Measurements from ENCODE around the gene TEX38.
"Not testable (repeated sequence)": the region's sequence is repeated elsewhere in the genome, so short reads cannot be mapped to it uniquely, and the experiment has no call there.

TEX38 gene

DNA sequence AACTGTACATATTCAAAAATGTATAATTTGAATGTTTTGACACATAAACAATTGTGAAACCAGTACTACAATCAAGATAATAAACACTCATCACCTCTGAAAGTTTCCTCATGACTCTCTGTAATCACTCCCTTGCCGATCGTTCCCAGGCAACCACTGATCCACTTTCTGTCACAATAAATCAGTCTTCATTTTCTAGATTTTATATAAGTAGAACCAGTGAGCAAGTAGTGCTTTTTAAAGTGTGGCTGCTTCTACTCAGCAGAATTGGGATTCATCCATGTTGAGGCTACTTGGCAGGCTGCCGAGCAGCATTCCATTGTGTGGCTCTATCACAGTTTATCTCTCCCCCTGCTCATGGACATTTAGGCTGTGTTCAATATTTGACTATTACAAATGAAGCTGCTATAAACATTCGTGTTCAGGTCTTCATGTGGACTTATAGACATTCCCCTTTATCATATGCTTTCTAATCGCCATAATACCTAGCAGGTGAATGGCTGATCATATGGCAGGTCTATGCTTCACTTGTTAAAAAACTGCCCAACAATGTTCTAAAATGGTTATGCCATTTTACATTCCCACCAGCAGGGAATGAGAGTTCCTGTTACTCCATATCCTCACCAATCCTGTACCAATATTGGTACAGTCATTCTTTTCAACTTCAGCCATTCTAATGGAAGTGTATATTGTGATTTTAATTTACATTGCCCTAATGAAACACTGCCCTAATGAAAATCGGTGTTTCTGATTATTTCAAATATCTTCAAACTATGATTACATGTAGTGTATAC, 20.5 kb downstream of the TEX38 start:
- peak; percentile 38; the same call in 1 of the 2 replicates for TF ChIP-seq ISL1 (CRISPR knock-in tag; IDR thresholded peaks at IDR 0.05)
- no peak for TF ChIP-seq ZFP3 (CRISPR knock-in tag; IDR thresholded peaks at IDR 0.05)
- ATAC-seq: peak; percentile 82

DNA sequence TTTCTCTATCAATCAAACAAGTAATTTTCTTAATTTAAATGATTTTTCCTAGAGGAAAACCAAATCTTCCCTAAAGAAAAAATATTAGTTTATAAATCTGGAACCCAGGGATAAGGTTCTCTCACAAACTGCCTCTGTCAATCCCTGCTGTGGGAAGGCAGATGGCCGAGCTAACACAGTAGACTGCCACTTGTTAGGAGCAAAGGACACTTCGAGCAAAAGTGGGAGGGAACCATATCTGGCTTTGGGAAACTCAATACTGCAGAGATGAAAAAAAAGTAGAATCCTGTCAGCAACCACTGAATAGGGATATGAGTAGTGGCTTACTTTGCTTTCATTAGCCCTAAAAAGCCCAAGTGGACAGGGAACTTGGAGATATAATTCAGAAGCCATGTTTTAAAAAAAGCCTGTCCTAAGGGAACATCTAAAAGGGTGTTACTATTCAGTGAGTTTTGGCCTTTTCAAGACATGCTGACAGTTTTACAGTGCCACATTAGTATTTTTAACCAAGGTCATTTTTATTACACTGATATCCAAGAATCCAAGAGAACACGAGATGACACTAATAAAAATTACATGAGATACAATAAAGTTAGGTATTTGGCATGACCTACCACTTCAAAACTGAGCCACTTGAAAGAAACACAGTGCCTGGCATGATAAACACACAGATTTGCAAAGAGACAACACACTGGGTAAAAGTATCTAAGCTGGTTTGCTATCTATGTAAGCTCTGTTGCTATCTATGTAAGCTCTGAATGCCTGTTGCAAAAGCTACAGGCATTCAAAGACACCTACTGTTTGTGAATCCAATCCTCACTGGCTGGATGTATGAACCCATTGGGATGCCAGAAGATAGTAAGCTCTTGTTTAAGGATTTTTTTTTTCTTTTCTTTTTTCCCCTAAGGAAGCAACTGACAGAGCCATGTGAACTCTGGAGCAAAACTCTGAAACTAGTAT, 21.4 kb downstream of the TEX38 start:
- no peak for ATAC-seq
- TF ChIP-seq ESRRG (CRISPR knock-in tag; IDR thresholded peaks at IDR 0.05): no peak
- TF ChIP-seq ZNF565 (CRISPR knock-in tag; conservative IDR thresholded peaks at IDR 0.05; ENCODE audit: low read depth): no peak
- TF ChIP-seq OSR1 (CRISPR knock-in tag; IDR thresholded peaks at IDR 0.05): no peak
- TF ChIP-seq ARNTL (CRISPR knock-in tag; IDR thresholded peaks at IDR 0.05; ENCODE audit: borderline replicate concordance, low read depth): no peak
- no peak for TF ChIP-seq TOX (CRISPR knock-in tag; IDR thresholded peaks at IDR 0.05; ENCODE audit: borderline replicate concordance)
- TF ChIP-seq ISL1 (CRISPR knock-in tag; IDR thresholded peaks at IDR 0.05): no peak
- TF ChIP-seq, protein P1, sequence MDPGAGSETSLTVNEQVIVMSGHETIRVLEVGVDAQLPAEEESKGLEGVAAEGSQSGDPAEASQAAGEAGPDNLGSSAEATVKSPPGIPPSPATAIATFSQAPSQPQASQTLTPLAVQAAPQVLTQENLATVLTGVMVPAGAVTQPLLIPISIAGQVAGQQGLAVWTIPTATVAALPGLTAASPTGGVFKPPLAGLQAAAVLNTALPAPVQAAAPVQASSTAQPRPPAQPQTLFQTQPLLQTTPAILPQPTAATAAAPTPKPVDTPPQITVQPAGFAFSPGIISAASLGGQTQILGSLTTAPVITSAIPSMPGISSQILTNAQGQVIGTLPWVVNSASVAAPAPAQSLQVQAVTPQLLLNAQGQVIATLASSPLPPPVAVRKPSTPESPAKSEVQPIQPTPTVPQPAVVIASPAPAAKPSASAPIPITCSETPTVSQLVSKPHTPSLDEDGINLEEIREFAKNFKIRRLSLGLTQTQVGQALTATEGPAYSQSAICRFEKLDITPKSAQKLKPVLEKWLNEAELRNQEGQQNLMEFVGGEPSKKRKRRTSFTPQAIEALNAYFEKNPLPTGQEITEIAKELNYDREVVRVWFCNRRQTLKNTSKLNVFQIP (CRISPR knock-in tag; IDR thresholded peaks at IDR 0.05; ENCODE audit: borderline replicate concordance, low read depth): no peak
- TF ChIP-seq GLIS3 (CRISPR knock-in tag; IDR thresholded peaks at IDR 0.05): no peak
- TF ChIP-seq, protein P2, sequence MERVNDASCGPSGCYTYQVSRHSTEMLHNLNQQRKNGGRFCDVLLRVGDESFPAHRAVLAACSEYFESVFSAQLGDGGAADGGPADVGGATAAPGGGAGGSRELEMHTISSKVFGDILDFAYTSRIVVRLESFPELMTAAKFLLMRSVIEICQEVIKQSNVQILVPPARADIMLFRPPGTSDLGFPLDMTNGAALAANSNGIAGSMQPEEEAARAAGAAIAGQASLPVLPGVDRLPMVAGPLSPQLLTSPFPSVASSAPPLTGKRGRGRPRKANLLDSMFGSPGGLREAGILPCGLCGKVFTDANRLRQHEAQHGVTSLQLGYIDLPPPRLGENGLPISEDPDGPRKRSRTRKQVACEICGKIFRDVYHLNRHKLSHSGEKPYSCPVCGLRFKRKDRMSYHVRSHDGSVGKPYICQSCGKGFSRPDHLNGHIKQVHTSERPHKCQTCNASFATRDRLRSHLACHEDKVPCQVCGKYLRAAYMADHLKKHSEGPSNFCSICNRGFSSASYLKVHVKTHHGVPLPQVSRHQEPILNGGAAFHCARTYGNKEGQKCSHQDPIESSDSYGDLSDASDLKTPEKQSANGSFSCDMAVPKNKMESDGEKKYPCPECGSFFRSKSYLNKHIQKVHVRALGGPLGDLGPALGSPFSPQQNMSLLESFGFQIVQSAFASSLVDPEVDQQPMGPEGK (CRISPR knock-in tag; IDR thresholded peaks at IDR 0.05; ENCODE audit: borderline replicate concordance): no peak
- TF ChIP-seq RARB (CRISPR knock-in tag; IDR thresholded peaks at IDR 0.05): no peak
- TF ChIP-seq CSDC2 (CRISPR knock-in tag; IDR thresholded peaks at IDR 0.05): no peak
- TF ChIP-seq ZNF70 (CRISPR knock-in tag; IDR thresholded peaks at IDR 0.05): no peak
- no peak for TF ChIP-seq BACH2 (CRISPR knock-in tag; IDR thresholded peaks at IDR 0.05; ENCODE audit: borderline replicate concordance)
- no peak for TF ChIP-seq ZFP3 (CRISPR knock-in tag; IDR thresholded peaks at IDR 0.05)
- TF ChIP-seq ZNF8 (CRISPR knock-in tag; IDR thresholded peaks at IDR 0.05): no peak
- no peak for TF ChIP-seq TCF4 (CRISPR knock-in tag; IDR thresholded peaks at IDR 0.05; ENCODE audit: borderline replicate concordance)
- TF ChIP-seq, protein P3, sequence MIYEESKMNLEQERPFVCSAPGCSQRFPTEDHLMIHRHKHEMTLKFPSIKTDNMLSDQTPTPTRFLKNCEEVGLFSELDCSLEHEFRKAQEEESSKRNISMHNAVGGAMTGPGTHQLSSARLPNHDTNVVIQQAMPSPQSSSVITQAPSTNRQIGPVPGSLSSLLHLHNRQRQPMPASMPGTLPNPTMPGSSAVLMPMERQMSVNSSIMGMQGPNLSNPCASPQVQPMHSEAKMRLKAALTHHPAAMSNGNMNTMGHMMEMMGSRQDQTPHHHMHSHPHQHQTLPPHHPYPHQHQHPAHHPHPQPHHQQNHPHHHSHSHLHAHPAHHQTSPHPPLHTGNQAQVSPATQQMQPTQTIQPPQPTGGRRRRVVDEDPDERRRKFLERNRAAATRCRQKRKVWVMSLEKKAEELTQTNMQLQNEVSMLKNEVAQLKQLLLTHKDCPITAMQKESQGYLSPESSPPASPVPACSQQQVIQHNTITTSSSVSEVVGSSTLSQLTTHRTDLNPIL (CRISPR knock-in tag; IDR thresholded peaks at IDR 0.05; ENCODE audit: low read depth): no peak
- no peak for TF ChIP-seq PPARA (CRISPR knock-in tag; IDR thresholded peaks at IDR 0.05; ENCODE audit: borderline replicate concordance)

DNA sequence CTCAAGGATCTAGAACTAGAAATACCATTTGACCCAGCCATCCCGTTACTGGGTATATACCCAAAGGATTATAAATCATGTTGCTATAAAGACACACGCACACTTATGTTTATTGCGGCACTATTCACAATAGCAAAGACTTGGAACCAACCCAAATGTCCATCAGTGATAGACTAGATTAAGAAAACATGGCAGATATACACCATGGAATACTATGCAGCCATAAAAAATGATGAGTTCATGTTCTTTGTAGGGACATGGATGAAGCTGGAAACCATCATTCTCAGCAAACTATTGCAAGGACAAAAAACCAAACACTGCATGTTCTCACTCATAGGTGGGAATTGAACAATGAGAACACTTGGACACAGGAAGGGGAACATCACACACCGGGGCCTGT, 23.0 kb downstream of the TEX38 start:
- ATAC-seq: not testable (repeated sequence)

DNA sequence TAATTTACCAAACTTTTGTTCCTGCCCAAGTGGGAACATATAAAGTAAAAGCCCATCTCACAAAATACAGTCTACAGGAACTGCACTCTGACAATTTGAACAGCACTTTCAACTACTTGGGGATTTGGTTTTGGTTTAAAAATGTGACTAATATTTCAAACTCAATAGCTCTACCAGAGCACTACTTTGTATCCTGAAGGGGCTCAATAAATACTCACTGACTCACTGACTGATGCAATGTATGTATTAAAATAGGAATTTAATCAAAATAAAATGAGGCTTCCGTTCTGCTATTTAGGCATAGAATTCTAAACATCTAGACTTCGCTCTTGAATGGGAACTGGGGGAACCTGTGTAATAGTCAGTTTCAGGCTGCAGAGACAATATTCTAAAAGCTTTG, 25.4 kb downstream of the TEX38 start:
- no peak for ATAC-seq
- no peak for TF ChIP-seq OSR1 (CRISPR knock-in tag; IDR thresholded peaks at IDR 0.05)

DNA sequence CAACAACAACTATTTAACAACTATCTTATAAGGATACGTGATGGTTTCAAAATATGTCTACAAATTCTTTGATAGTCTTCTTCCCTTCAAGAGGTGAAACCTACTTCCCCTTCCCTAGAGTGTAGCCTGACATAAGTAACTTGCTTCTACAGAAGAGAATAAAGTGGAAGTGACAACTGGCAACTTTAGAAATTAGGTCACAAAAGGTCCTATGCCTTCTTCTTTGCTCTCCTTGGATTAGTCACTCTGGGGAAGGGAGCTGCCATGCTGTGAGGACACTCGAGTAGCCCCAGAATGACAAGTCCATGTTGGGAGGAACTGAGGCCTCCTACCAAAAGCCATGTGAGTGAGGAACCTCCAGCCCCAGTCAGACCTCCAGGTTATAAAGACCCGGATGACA, 28.0 kb downstream of the TEX38 start:
- no peak for ATAC-seq
- TF ChIP-seq ZC3H10 (CRISPR knock-in tag; IDR thresholded peaks at IDR 0.05) (no peak), TCF4 (CRISPR knock-in tag; IDR thresholded peaks at IDR 0.05; ENCODE audit: borderline replicate concordance) (no peak), BACH2 (CRISPR knock-in tag; IDR thresholded peaks at IDR 0.05; ENCODE audit: borderline replicate concordance) (no peak), ZNF8 (CRISPR knock-in tag; IDR thresholded peaks at IDR 0.05) (no peak), GLIS3 (CRISPR knock-in tag; IDR thresholded peaks at IDR 0.05) (no peak), ISL1 (CRISPR knock-in tag; IDR thresholded peaks at IDR 0.05) (no peak), SNAI2 (CRISPR knock-in tag; IDR thresholded peaks at IDR 0.05) (no peak), OSR1 (CRISPR knock-in tag; IDR thresholded peaks at IDR 0.05) (no peak), RARB (CRISPR knock-in tag; IDR thresholded peaks at IDR 0.05) (no peak), ESRRG (CRISPR knock-in tag; IDR thresholded peaks at IDR 0.05) (no peak)
- TF ChIP-seq, protein P4, sequence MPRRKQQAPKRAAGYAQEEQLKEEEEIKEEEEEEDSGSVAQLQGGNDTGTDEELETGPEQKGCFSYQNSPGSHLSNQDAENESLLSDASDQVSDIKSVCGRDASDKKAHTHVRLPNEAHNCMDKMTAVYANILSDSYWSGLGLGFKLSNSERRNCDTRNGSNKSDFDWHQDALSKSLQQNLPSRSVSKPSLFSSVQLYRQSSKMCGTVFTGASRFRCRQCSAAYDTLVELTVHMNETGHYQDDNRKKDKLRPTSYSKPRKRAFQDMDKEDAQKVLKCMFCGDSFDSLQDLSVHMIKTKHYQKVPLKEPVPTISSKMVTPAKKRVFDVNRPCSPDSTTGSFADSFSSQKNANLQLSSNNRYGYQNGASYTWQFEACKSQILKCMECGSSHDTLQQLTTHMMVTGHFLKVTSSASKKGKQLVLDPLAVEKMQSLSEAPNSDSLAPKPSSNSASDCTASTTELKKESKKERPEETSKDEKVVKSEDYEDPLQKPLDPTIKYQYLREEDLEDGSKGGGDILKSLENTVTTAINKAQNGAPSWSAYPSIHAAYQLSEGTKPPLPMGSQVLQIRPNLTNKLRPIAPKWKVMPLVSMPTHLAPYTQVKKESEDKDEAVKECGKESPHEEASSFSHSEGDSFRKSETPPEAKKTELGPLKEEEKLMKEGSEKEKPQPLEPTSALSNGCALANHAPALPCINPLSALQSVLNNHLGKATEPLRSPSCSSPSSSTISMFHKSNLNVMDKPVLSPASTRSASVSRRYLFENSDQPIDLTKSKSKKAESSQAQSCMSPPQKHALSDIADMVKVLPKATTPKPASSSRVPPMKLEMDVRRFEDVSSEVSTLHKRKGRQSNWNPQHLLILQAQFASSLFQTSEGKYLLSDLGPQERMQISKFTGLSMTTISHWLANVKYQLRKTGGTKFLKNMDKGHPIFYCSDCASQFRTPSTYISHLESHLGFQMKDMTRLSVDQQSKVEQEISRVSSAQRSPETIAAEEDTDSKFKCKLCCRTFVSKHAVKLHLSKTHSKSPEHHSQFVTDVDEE (CRISPR knock-in tag; IDR thresholded peaks at IDR 0.05): no peak
- TF ChIP-seq, protein P3 (CRISPR knock-in tag; IDR thresholded peaks at IDR 0.05; ENCODE audit: low read depth): no peak
- TF ChIP-seq, protein P5, sequence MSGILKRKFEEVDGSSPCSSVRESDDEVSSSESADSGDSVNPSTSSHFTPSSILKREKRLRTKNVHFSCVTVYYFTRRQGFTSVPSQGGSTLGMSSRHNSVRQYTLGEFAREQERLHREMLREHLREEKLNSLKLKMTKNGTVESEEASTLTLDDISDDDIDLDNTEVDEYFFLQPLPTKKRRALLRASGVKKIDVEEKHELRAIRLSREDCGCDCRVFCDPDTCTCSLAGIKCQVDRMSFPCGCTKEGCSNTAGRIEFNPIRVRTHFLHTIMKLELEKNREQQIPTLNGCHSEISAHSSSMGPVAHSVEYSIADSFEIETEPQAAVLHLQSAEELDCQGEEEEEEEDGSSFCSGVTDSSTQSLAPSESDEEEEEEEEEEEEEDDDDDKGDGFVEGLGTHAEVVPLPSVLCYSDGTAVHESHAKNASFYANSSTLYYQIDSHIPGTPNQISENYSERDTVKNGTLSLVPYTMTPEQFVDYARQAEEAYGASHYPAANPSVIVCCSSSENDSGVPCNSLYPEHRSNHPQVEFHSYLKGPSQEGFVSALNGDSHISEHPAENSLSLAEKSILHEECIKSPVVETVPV (CRISPR knock-in tag; IDR thresholded peaks at IDR 0.05): no peak

Data from SK-N-SH treated with all-trans-retinoic acid at 6 μM for 48 hours (cell line).